C4-2B (cell line): ENCODE data around the gene USHBP1.

Experiments used
- ZFX ChIP-seq: fragments of 450-650 bp; IDR thresholded peaks from 2 replicates; pipeline ENCODE4 v1.6.1; 2017
- TF ChIP-seq, protein P1 (sequence below): fragments of 450-650 bp; conservative IDR thresholded peaks from 2 replicates; pipeline ENCODE4 v1.5.1; 2017; ENCODE audit warnings: mild to moderate bottlenecking

DNA sequence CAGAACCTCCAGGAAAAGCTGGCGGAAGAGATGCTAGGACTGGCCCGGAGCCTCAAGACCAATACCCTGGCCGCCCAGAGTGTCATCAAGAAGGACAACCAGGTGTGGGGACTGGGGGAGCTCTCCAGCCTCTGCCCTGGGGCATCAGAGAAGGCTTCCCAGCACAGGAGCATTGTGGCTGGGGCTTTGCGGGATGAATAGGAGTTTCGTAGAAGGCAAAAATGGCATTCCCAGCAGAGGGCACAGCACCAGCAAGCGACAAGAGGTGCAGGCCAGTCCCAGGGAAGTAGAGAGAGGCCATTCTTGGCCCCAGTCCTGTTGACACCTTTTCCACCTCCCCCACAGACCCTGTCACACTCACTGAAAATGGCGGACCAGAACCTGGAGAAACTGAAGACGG lies 45.3 kb downstream of the USHBP1 start:
- TF ChIP-seq, protein P1, sequence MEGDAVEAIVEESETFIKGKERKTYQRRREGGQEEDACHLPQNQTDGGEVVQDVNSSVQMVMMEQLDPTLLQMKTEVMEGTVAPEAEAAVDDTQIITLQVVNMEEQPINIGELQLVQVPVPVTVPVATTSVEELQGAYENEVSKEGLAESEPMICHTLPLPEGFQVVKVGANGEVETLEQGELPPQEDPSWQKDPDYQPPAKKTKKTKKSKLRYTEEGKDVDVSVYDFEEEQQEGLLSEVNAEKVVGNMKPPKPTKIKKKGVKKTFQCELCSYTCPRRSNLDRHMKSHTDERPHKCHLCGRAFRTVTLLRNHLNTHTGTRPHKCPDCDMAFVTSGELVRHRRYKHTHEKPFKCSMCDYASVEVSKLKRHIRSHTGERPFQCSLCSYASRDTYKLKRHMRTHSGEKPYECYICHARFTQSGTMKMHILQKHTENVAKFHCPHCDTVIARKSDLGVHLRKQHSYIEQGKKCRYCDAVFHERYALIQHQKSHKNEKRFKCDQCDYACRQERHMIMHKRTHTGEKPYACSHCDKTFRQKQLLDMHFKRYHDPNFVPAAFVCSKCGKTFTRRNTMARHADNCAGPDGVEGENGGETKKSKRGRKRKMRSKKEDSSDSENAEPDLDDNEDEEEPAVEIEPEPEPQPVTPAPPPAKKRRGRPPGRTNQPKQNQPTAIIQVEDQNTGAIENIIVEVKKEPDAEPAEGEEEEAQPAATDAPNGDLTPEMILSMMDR: no peak
- TF ChIP-seq ZFX: no peak
